H54 (cell line): ENCODE data around the gene ZNF431.
"Not testable (repeated sequence)": the region's sequence is repeated elsewhere in the genome, so short reads cannot be mapped to it uniquely, and the experiment has no call there.

ENCODE experiments used
- DNase-seq: peaks from one replicate; pipeline ENCODE4 v3.0.0; 2011; ENCODE audit warnings: low spot score, mixed read lengths; ENCODE audit not compliant: insufficient read length
- FAIRE-seq: peaks from 3 replicates; lab custom pipeline; 2011; peaks lifted over from hg19 to GRCh38; lab: Jason Lieb, UNC
- POLR2A ChIP-seq: IDR thresholded peaks from 2 replicates; pipeline ENCODE4 v1.6.1; 2011; ENCODE audit warnings: low read depth, mild to moderate bottlenecking, low read length

The ZNF431 gene

GRCh38 chr19:21197590-21198295 is 55.9 kb downstream of the ZNF431 start:
- FAIRE-seq = no peak
- TF ChIP-seq POLR2A = no peak
- DNase-seq = no peak

- no peak for TF ChIP-seq POLR2A
- FAIRE-seq (peak; percentile 38), DNase-seq (peak; percentile 21)
These were observed 61.1 kb downstream of the ZNF431 start for GRCh38 chr19:21202865-21203494.

GRCh38 chr19:21210037-21210621 is 68.3 kb downstream of the ZNF431 start:
- DNase-seq (no peak), FAIRE-seq (no peak)
- TF ChIP-seq POLR2A = no peak

- DNase-seq = no peak
- TF ChIP-seq POLR2A = no peak
- FAIRE-seq = peak; percentile 11
These were observed 79.9 kb downstream of the ZNF431 start for GRCh38 chr19:21221693-21222092.

GRCh38 chr19:21229938-21230337 is 88.1 kb downstream of the ZNF431 start:
- not testable (repeated sequence) for FAIRE-seq, DNase-seq

- DNase-seq (no peak), FAIRE-seq (no peak)
- TF ChIP-seq POLR2A = no peak
These were observed 91.9 kb downstream of the ZNF431 start for GRCh38 chr19:21233691-21234090.

- FAIRE-seq, DNase-seq: not testable (repeated sequence)
These were observed 94.9 kb downstream of the ZNF431 start for GRCh38 chr19:21236751-21237150.

- TF ChIP-seq POLR2A = no peak
- FAIRE-seq = no peak
- no peak for DNase-seq
These were observed 96.8 kb downstream of the ZNF431 start for GRCh38 chr19:21238670-21239069.
